IPS-18a (cell line): ENCODE data around the gene KREMEN1.
"Not testable (repeated sequence)": the region's sequence is repeated elsewhere in the genome, so short reads cannot be mapped to it uniquely, and the experiment has no call there.

Experiments used
- H3K27ac ChIP-seq: one replicate; pipeline ENCODE4 v1.5.1; 2013; ENCODE audit warnings: low read length
- H3K27me3 ChIP-seq: one replicate; pipeline ENCODE4 v1.6.1; 2013; ENCODE audit warnings: mild to moderate bottlenecking, low read length; ENCODE audit not compliant: control insufficient read depth, insufficient read depth
- H3K36me3 ChIP-seq: one replicate; pipeline ENCODE4 v1.6.1; 2013; ENCODE audit warnings: low read depth, low read length; ENCODE audit not compliant: control insufficient read depth
- H3K4me1 ChIP-seq: one replicate; pipeline ENCODE4 v1.6.1; 2013; ENCODE audit warnings: low read depth, low read length; ENCODE audit not compliant: control insufficient read depth
- H3K4me3 ChIP-seq: one replicate; pipeline ENCODE4 v1.5.1; 2013; ENCODE audit warnings: low read length
- H3K9ac ChIP-seq: one replicate; pipeline ENCODE4 v1.6.1; 2013; ENCODE audit warnings: mild to moderate bottlenecking, low read length, moderate library complexity
- H3K9me3 ChIP-seq: one replicate; pipeline ENCODE4 v1.6.1; 2013; ENCODE audit warnings: low read depth, low read length; ENCODE audit not compliant: control insufficient read depth

The KREMEN1 gene

DNA sequence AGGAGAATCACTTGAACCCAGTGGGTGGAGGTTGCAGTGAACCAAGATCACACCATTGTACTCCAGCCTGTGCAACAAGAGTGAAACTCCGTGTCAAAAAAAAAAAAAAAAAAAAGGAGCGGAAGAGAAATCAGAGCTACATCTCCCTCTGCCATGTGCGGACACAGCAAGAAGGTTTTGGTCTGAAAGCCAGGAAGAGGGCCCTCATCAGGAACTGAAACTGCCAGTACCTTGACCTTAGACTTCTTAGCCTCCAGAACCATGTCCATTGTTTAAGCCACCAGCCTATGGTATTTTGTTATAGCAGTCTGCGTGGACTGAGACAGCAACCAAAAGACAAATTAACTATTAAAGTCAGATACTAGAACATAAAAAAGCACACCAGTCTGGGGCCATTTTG lies 41.6 kb downstream of the KREMEN1 start:
- Histone ChIP-seq H3K27ac (no peak overlapping the region), H3K27me3 (no peaks in the 10 kb centered on the region), H3K36me3 (no peaks in the 10 kb centered on the region), H3K9me3 (no peaks in the 10 kb centered on the region), H3K9ac (no peak overlapping the region), H3K4me3 (no peak overlapping the region), H3K4me1 (no peaks in the 10 kb centered on the region)

DNA sequence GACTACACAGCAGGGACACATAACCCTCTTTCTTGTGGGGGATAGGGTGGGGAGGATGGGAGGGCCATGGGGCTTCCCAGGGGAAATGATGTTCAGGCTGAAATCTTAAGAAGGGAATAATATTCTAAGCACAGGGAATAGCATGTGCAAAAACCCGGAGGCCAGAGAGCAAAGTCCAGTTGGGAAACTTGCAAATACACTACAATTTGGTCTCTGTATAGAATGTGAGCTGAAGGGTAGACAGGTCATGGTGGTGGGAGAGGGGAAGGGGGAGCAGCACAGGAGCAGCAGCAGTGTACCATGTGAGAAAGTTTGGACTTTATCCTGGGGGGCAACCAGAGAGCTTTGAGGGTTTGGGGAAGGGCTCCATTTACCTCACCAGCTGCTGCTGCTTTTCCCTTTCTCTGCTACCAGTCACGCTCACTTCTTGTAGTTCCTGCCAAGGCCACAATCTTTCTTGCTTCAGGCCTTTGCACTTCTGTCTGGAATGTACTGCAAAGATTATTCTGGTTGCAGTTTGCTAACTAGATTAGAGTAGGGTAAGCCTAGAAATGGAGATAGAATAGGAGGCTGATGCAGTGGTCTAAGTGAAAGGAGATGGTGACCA lies 43.0 kb downstream of the KREMEN1 start:
- Histone ChIP-seq H3K9ac (no peak overlapping the region), H3K9me3 (no peaks in the 10 kb centered on the region), H3K4me3 (no peak overlapping the region), H3K27ac (no peak overlapping the region), H3K36me3 (no peaks in the 10 kb centered on the region), H3K4me1 (no peaks in the 10 kb centered on the region), H3K27me3 (no peaks in the 10 kb centered on the region)

DNA sequence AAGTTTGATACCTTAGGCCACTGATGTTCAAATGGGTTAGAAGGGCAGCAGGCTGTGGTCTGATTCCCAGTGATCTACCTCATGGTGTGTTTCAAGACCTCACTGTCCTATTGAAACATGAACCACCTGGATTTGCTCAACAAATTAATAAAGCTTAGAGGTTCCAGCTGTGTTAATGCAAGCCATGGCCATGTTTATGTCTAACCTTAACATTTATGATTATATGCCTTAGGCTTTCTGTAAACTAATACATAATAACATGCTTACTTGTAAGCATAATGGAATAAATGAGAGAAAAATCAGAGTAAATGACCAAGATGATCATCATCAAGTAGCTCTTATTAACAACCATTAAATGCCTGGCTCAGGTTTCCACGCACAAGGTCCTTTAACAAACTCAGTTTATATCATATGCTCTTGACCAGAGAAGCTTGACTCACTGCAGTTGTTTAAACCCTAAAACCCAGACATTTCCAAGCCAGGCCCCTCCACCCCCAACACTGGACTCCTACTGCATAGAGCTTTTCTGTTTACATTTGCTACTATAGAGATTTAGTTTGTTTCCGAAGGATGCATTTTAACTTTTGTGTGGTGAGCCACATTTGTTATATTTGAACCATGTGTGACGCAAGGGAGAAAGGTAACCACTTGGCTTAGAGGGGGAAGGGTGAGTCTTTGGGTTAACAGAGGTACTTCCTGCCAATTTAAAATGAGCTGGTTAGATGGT lies 43.7 kb downstream of the KREMEN1 start:
- Histone ChIP-seq H3K9ac (no peak overlapping the region), H3K36me3 (no peaks in the 10 kb centered on the region), H3K9me3 (no peaks in the 10 kb centered on the region), H3K4me1 (no peaks in the 10 kb centered on the region), H3K27ac (no peak overlapping the region), H3K27me3 (no peaks in the 10 kb centered on the region), H3K4me3 (no peak overlapping the region)

DNA sequence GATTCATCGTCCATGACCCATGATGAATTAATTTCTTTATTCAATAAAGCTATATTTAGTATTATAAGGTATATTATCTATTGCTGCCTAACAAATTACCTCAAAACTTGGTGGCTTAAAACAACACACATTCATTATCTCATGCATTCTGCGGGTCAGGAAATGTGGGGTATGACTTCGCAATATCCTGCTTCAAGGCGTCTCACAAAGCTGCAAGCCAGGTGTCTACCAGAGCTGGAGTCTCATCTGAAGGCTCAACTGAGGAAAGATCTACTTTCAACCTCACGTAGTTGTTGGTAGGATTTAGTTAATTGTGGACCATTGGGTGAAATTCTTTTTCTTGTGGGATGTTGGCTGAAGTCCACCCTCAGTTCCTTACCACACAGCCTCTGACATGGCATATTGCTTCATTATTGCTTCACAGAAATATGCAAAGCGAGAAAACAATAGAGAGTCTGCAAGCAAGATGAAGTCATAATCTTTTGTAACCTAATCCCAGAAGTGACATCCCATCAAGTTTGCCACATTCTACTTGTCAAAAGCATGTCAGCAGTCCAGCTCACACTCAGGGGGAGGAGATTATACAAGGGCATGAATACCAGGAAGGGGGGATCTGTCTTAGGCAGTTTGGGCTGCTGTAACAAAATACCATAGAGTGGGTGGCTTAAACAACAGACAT lies 45.1 kb downstream of the KREMEN1 start:
- no peaks in the 10 kb centered on the region for H3K27me3 ChIP-seq
- no peak overlapping the region for H3K27ac ChIP-seq
- H3K9me3 ChIP-seq: no peaks in the 10 kb centered on the region
- H3K4me1 ChIP-seq: no peaks in the 10 kb centered on the region
- H3K9ac ChIP-seq: no peak overlapping the region
- H3K36me3 ChIP-seq: no peaks in the 10 kb centered on the region
- H3K4me3 ChIP-seq: no peak overlapping the region

DNA sequence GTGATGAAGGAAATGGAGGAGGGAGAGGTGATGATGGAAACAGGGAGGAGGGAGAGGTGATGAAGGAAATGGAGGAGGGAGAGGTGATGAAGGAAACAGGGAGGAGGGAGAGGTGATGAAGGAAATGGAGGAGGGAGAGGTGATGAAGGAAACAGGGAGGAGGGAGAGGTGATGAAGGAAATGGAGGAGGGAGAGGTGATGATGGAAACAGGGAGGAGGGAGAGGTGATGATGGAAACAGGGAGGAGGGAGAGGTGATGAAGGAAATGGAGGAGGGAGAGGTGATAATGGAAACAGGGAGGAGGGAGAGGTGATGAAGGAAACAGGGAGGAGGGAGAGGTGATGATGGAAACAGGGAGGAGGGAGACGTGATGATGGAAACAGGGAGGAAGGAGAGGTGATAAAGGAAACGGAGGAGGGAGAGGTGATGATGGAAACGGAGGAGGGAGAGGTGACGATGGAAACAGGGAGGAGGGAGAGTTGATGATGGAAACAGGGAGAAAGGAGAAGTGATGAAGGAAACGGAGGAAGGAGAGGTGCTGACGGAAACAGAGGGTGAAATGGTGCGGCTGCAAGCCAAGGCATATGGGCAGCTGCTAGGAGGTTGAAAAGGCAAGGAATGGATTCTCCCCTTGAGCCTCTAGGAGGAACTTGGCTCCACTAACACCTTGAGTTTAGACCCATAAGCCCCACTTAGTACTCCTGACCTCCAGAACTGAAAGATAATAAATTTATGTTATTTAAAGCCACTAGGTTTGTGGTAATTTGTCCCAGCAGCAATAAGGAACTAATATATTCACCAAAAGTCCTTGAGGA lies 47.5 kb downstream of the KREMEN1 start:
- H3K4me1 ChIP-seq, H3K36me3 ChIP-seq, H3K9ac ChIP-seq, H3K27me3 ChIP-seq, H3K9me3 ChIP-seq, H3K4me3 ChIP-seq, H3K27ac ChIP-seq: not testable (repeated sequence)

DNA sequence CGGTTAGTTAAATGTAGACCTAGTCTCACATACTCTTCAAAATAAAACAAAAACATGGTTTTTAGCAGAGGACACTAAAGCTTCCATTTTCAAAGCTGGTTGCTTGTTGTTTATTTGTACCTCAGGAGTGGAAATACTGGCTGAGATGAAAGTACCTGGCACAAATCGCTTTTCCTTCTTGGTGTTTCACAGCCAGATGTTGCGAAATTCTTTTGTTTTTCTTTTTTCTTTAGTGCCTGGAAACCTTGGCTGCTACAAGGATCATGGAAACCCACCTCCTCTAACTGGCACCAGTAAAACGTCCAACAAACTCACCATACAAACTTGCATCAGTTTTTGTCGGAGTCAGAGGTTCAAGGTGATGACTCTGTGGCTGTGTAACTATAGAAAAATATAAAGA lies 48.3 kb downstream of the KREMEN1 start:
- Histone ChIP-seq H3K36me3 (no peaks in the 10 kb centered on the region), H3K27ac (no peak overlapping the region), H3K4me1 (no peaks in the 10 kb centered on the region), H3K9ac (no peak overlapping the region), H3K27me3 (no peaks in the 10 kb centered on the region), H3K4me3 (no peak overlapping the region), H3K9me3 (no peaks in the 10 kb centered on the region)

DNA sequence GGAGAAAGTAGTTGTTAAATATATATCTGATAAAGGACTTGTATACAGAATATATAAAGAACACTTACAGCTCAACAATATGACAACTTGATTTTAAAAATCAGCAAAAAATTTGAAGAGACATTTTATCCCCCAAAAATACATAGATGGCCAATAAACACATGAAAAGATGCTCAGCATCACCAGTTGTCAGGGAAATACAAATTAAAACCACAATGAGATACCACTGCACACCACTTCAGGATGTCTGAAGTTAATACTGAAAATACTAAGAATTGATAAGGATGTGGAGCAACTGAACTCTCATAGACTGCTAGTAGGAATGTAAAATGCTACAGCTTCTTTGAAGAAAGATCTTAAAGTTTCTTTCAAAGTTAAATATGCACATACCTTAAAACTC lies 49.2 kb downstream of the KREMEN1 start:
- H3K36me3 ChIP-seq: no peaks in the 10 kb centered on the region
- no peak overlapping the region for H3K9ac ChIP-seq
- no peak overlapping the region for H3K27ac ChIP-seq
- no peaks in the 10 kb centered on the region for H3K9me3 ChIP-seq
- H3K4me3 ChIP-seq: no peak overlapping the region
- no peaks in the 10 kb centered on the region for H3K27me3 ChIP-seq
- no peaks in the 10 kb centered on the region for H3K4me1 ChIP-seq

DNA sequence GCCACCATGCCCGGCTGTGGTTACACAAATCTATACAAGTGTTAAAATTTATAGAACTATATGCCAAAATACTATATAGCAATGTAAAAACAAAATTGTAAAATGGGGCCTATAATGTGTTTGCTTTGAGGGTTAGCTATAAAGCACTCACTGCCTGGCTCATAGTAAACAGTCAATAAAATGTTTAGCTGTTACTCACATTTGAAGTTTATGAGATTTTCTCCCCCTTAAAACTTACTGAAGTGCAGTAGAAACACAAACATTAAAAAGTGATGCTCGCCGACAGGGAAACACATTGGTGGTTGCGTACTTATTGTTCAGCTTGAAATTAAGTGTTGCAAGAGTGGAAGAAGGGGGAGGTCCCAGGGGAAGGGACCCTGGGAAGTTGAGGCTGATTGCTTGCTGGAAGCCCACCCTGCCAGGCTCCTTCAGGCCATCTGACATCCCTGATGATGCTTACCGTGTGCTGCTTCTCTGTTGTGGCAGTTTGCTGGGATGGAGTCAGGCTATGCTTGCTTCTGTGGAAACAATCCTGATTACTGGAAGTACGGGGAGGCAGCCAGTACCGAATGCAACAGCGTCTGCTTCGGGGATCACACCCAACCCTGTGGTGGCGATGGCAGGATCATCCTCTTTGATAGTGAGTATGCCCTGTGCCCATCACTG lies 52.1 kb downstream of the KREMEN1 start:
- Histone ChIP-seq H3K4me1 (no peaks in the 10 kb centered on the region), H3K9me3 (no peaks in the 10 kb centered on the region), H3K27ac (no peak overlapping the region), H3K36me3 (no peaks in the 10 kb centered on the region), H3K4me3 (no peak overlapping the region), H3K27me3 (no peaks in the 10 kb centered on the region), H3K9ac (no peak overlapping the region)

DNA sequence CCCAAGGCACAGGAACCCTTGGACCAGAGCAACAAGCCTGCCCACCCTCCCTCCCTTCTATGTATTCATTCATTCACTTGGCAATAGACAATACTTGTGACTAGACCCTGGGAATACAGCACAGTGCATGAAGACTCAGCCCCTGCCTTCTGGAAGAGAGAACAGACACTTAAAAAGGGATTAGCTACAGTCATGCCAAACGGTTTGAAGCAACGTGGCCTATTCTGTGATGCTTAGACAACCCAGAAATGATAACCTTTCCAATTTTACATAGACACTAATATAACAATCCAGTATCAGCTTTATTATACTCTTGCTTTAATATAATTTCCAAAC lies 52.6 kb downstream of the KREMEN1 start:
- Histone ChIP-seq H3K9ac (no peak overlapping the region), H3K27ac (no peak overlapping the region), H3K9me3 (no peaks in the 10 kb centered on the region), H3K36me3 (no peaks in the 10 kb centered on the region), H3K4me3 (no peak overlapping the region), H3K27me3 (no peaks in the 10 kb centered on the region), H3K4me1 (no peaks in the 10 kb centered on the region)

DNA sequence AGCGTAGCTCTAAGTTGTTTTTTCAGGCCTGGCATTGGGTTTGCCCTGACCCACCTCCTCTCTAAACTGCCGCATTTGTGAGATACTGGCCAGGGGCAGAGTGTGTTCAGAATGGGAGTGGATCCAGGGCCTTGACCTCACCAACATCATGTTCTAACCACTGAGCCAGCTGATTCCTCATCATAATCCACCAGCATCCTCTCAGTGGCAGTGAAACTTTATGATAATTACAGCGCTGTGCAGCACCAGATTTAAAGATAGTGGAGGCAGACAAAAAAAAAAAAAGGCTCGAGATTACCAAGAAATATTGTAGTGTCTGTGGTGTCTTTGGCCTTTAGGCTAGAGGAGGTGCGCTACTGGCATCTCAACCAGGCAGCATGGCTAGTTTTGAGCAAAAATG lies 53.0 kb downstream of the KREMEN1 start:
- Histone ChIP-seq H3K9me3 (no peaks in the 10 kb centered on the region), H3K9ac (no peak overlapping the region)

DNA sequence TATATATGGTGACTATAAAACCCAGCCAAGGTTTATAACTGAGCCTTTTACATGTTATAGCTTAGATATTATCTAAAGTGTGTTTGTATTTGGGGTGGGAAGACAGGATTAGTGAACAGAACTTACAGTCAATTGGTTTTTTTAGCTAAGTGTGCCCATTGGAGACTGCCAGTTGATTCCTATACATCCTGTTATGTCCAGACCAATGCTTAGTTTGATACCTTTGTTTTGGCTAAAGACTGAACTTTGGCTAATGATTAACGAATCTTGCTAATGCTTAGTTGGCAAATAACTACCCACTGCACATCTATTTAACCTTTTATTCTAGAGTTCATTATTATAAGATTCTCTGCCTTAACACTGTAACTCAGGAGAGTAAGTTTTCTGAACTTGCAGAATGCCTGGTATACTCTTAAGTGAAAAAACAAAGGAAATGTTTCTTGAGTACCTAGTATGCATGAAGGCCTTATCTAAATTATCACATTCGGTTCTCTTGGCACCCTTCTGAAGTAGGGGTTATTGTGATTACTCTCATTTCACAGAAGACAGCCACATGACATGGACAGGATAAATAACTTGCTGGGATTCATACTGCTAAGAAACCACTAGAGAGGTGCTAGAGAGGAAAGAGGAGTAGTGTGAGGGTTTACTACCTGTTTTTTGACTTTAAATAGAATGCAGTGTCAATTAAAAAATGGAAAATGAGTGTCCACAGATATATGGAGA lies 54.0 kb downstream of the KREMEN1 start:
- H3K9me3 ChIP-seq: no peaks in the 10 kb centered on the region
- H3K36me3 ChIP-seq: no peaks in the 10 kb centered on the region
- no peaks in the 10 kb centered on the region for H3K4me1 ChIP-seq
- no peak overlapping the region for H3K27ac ChIP-seq
- no peak overlapping the region for H3K4me3 ChIP-seq
- no peak overlapping the region for H3K9ac ChIP-seq
- H3K27me3 ChIP-seq: no peaks in the 10 kb centered on the region

More for the DNA sequence above, 53.0 kb downstream of the KREMEN1 start:
- Histone ChIP-seq H3K4me1 (no peaks in the 10 kb centered on the region), H3K27ac (no peak overlapping the region), H3K27me3 (no peaks in the 10 kb centered on the region), H3K36me3 (no peaks in the 10 kb centered on the region), H3K4me3 (no peak overlapping the region)
